Ishikawa (cell line): ENCODE measurements around the gene SLCO4A1.

ENCODE experiments used
- MAX ChIP-seq: IDR thresholded peaks from 2 replicates; pipeline ENCODE4 v1.6.1; 2012
- REST ChIP-seq: IDR thresholded peaks from 2 replicates; pipeline ENCODE4 v1.6.1; 2012; ENCODE audit warnings: low read depth, mild to moderate bottlenecking
- TAF1 ChIP-seq: IDR thresholded peaks from 2 replicates; pipeline ENCODE4 v1.6.1; 2012; ENCODE audit warnings: low read depth, mild to moderate bottlenecking
- TEAD4 ChIP-seq: IDR thresholded peaks from 2 replicates; pipeline ENCODE4 v1.6.1; 2012
- USF1 ChIP-seq: IDR thresholded peaks from 2 replicates; pipeline ENCODE4 v1.6.1; 2012
- YY1 ChIP-seq: IDR thresholded peaks from 2 replicates; pipeline ENCODE4 v1.6.1; 2012; ENCODE audit warnings: low read depth

GRCh38 chr20:62645613-62646012, 3.3 kb downstream of the SLCO4A1 start:
- TF ChIP-seq TAF1 (no peak), TEAD4 (no peak), YY1 (no peak), REST (no peak), USF1 (no peak), MAX (no peak)
